ENCODE data around the gene KRT39. TPM values are rescaled to one million over a fixed set of nuclear protein-coding genes. Genes with fewer than 3 reads are reported as not detected.

KRT39 gene
- total and polyA plus RNA-seq, 2 of the 13 experiments (the other 11 are each of a cell fraction or from before 2014, with no cell fraction given), result 0.07 to 1.2 TPM

- H3K4me2 ChIP-seq (ENCODE audit: low read depth, low read length), result no peak overlapping the region
- in situ Hi-C loops (cut with HindIII; ENCODE audit: extremely low pct_ligation_motif_present, low pct_unique_long_range_greater_than_20kb), result no loop called here
- no peaks in the 10 kb centered on the region for H3K9me3 ChIP-seq (ENCODE audit: low read length)
- DNase-seq (ENCODE audit: low spot score), result no peak
- FAIRE-seq, result no peak
- H2AFZ ChIP-seq (ENCODE audit: low read length), result no peak overlapping the region
- ChIA-PET POLR2A (interaction anchor here (1.0 kb wide), 1 partner anchor 460 kb away, joined by 3 read pairs; no protein-coding TSS in a partner anchor), CTCF (ENCODE audit: low intra/inter-chr PET ratio, low total read pairs) (no interaction called here)
- intact Hi-C loops (cut with micrococcal nuclease; ENCODE audit: unreplicated experiment), result no loop called here
- WGBS (ENCODE audit: low lambda C conversion rate), result 67% methylated on average over 1 of the region's 1 CpG
- ATAC-seq, result no peak
- no peak overlapping the region for H3K9ac ChIP-seq (ENCODE audit: insufficient read depth, low read depth, low read length)
- H3K27ac ChIP-seq (ENCODE audit: extremely low read length, insufficient read depth, low read length), result no peak overlapping the region
- no peaks in the 10 kb centered on the region for H3K27me3 ChIP-seq (ENCODE audit: control insufficient read depth in 1 of 2, insufficient read depth in 2 of 2, low read length in 2 of 2)
- BruUV-seq (replicated peaks), result no TSS peak
- no peaks in the 10 kb centered on the region for H3K36me3 ChIP-seq (replicated peaks in 1 of 2; ENCODE audit: control insufficient read depth in 1 of 2, insufficient read depth in 2 of 2, low read length in 2 of 2)
- H3K4me1 ChIP-seq (ENCODE audit: insufficient read depth, low read length), result peaks cover 64% of the 10 kb centered on the region
- H3K79me2 ChIP-seq (ENCODE audit: insufficient read depth, low read length), result no peaks in the 10 kb centered on the region
- H4K20me1 ChIP-seq (ENCODE audit: insufficient read depth, low read length), result no peaks in the 10 kb centered on the region
- H3K4me3 ChIP-seq (replicated peaks in 1 of 3; ENCODE audit: insufficient read depth in 1 of 3, low read depth in 2 of 3, low read length in 3 of 3), result no peak overlapping the region
- no peak for TF ChIP-seq ZNF878 (CRISPR knock-in tag; IDR thresholded peaks at IDR 0.05)
- TF ChIP-seq PRMT3 (CRISPR knock-in tag; IDR thresholded peaks at IDR 0.05; ENCODE audit: borderline replicate concordance, low read depth), result no peak
- no peak for TF ChIP-seq ZNF781 (CRISPR knock-in tag; IDR thresholded peaks at IDR 0.05; ENCODE audit: borderline replicate concordance, not compliant biosample characterization)
- TF ChIP-seq SMARCC2 (IDR thresholded peaks at IDR 0.05), result no peak
- TF ChIP-seq PCBP2 (optimal IDR thresholded peaks at IDR 0.05; ENCODE audit: low read depth, low read length, poor library complexity, severe bottlenecking), result no peak
- TF ChIP-seq SP140L (CRISPR knock-in tag; IDR thresholded peaks at IDR 0.05; ENCODE audit: borderline replicate concordance), result no peak
- TF ChIP-seq ZNF343 (CRISPR knock-in tag; IDR thresholded peaks at IDR 0.05), result no peak
- TF ChIP-seq HNRNPUL1 (IDR thresholded peaks at IDR 0.05; ENCODE audit: low read depth, low read length), result no peak
- no peak for TF ChIP-seq CBX2 (IDR thresholded peaks at IDR 0.05; ENCODE audit: low read depth, low read length)
- no peak for TF ChIP-seq CBX2 (CRISPR knock-in tag; IDR thresholded peaks at IDR 0.05; ENCODE audit: low read depth)
- TF ChIP-seq, protein P1, sequence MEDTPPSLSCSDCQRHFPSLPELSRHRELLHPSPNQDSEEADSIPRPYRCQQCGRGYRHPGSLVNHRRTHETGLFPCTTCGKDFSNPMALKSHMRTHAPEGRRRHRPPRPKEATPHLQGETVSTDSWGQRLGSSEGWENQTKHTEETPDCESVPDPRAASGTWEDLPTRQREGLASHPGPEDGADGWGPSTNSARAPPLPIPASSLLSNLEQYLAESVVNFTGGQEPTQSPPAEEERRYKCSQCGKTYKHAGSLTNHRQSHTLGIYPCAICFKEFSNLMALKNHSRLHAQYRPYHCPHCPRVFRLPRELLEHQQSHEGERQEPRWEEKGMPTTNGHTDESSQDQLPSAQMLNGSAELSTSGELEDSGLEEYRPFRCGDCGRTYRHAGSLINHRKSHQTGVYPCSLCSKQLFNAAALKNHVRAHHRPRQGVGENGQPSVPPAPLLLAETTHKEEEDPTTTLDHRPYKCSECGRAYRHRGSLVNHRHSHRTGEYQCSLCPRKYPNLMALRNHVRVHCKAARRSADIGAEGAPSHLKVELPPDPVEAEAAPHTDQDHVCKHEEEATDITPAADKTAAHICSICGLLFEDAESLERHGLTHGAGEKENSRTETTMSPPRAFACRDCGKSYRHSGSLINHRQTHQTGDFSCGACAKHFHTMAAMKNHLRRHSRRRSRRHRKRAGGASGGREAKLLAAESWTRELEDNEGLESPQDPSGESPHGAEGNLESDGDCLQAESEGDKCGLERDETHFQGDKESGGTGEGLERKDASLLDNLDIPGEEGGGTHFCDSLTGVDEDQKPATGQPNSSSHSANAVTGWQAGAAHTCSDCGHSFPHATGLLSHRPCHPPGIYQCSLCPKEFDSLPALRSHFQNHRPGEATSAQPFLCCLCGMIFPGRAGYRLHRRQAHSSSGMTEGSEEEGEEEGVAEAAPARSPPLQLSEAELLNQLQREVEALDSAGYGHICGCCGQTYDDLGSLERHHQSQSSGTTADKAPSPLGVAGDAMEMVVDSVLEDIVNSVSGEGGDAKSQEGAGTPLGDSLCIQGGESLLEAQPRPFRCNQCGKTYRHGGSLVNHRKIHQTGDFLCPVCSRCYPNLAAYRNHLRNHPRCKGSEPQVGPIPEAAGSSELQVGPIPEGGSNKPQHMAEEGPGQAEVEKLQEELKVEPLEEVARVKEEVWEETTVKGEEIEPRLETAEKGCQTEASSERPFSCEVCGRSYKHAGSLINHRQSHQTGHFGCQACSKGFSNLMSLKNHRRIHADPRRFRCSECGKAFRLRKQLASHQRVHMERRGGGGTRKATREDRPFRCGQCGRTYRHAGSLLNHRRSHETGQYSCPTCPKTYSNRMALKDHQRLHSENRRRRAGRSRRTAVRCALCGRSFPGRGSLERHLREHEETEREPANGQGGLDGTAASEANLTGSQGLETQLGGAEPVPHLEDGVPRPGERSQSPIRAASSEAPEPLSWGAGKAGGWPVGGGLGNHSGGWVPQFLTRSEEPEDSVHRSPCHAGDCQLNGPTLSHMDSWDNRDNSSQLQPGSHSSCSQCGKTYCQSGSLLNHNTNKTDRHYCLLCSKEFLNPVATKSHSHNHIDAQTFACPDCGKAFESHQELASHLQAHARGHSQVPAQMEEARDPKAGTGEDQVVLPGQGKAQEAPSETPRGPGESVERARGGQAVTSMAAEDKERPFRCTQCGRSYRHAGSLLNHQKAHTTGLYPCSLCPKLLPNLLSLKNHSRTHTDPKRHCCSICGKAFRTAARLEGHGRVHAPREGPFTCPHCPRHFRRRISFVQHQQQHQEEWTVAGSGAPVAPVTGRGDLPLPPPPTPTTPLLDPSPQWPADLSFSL (CRISPR knock-in tag; IDR thresholded peaks at IDR 0.05), result no peak
- no peak for TF ChIP-seq ZSCAN22 (CRISPR knock-in tag; IDR thresholded peaks at IDR 0.05)
- no peak for TF ChIP-seq ZNF329 (CRISPR knock-in tag; IDR thresholded peaks at IDR 0.05; ENCODE audit: low read depth)
- TF ChIP-seq ZSCAN21 (CRISPR knock-in tag; IDR thresholded peaks at IDR 0.05; ENCODE audit: borderline replicate concordance), result no peak
- TF ChIP-seq ZNF496 (CRISPR knock-in tag; IDR thresholded peaks at IDR 0.05; ENCODE audit: insufficient replicate concordance), result no peak
These were observed 46.9 kb upstream of the KRT39 start for GRCh38 chr17:41013606-41014005.

Data from HepG2 (cell line).